Fibroblast of the conjunctiva (primary cell): ENCODE measurements around the gene SH3RF3.

Experiments
- DNase-seq: peaks from one replicate; pipeline ENCODE4 v3.0.0-alpha.2; 2010; ENCODE audit warnings: low read depth

Gene SH3RF3

DNA sequence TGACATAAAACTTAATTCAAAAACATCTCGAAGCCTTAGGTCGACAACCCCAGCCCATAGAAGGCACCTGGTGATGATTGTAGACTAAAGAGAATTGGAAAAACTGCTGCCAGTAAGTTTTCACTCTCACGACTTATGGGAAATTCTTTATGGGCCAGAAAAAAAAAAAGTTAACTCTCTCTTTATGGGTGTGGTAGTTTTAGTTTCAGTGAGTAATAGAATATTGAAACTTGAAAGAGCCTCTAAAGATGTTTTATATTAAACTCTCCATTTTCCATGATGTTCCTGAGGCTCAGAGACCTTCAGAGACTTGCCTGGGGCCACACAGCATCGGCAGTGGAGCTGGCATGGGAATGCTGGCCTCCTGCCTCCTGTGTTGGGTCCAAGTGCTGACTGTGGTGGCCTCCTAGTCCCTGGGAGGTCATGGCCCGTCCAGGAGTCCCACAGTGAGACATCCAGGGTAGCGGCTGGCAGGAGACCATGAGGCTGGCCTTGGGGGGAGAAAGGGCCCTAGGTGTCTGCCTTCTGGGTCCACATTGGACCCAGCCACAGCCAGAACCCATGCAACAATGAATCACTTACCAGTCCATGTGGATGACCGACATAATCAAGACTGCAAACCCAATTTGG, 325.9 kb downstream of the SH3RF3 start:
- no peak for DNase-seq

- DNase-seq = no peak
Measured at GRCh38 chr2:109455731-109456691, 327.0 kb downstream of the SH3RF3 start.

GRCh38 chr2:109456776-109457175, 327.8 kb downstream of the SH3RF3 start:
- DNase-seq = no peak

GRCh38 chr2:109457366-109457765, 328.4 kb downstream of the SH3RF3 start:
- no peak for DNase-seq

DNA sequence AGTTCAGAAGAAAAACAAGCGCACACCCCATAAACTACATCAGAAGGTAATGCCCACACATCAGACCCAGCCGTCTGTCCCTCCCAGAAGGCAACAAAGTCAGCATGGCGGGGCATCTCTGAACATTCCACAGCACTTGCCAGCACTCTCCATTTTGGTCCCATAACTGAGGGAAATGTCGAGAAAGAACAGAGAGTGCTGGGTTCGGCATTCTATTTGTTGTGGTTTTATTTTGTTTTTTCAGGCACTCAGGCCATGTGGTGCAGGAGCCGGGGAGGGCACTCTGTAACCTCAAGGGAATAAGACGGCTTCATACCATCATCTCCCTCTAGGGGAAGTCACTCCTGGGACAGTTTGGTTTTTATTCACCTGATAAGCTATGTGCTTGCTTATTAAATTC, 328.8 kb downstream of the SH3RF3 start:
- no peak for DNase-seq

DNA sequence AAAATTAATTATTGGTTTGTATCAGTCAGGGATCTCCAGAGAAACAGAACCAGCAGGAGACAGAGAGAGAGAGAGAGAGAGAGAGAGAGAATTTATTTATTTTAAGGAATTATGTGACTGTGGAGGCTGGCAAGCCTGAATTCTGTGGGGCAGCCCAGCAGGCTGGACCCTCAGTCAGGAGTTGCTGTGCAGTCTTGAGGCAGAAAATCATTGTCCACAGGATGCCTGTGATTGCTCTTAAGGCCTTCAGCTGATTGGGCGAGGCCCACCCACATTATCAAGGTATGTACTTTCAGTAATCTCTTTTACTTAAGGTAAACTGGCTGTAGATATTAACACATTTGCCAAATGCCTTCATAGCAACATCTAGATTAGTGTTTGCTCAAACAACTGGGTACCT, 329.5 kb downstream of the SH3RF3 start:
- no peak for DNase-seq

GRCh38 chr2:109459485-109459884, 330.5 kb downstream of the SH3RF3 start:
- DNase-seq = no peak

DNA sequence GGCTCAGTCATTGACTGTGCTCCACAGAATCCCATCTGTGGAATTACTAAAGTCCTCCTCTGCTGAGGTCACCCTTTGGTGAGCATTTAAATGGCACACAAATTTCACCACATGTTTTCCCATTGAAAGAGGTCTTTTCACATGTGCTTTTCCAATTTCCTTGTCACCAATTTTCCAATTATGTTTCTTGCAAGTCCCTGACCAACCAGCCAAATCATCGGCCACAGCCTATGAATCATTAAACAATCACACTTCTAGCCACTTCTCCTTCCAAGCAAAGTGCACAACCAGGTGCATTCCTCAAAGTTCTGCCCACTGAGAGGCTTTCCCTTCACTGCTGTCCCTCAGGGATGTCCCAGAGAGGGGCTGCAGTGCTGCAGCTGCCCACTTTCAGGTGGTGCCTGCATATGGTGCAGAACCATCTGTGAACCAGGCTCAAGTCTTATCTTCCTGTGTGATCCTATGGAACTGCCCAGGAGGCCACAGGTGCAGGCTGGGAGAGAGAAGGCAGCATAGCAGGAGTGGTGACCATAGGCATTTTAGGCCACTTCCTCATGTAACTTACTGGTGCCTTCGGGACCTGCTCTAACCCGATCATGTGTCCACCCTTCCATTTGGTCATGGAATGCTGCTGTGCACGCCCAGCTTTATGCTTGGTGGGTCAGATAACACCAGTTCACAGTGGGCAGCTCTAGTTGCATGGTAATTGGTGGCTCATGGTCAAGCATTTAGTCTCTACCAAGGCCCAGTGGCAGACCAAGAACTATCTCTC, 331.7 kb downstream of the SH3RF3 start:
- DNase-seq = no peak

- DNase-seq = no peak
Measured at GRCh38 chr2:109463236-109463635, 334.2 kb downstream of the SH3RF3 start.

- no peak for DNase-seq
Measured at GRCh38 chr2:109463891-109464290, 334.9 kb downstream of the SH3RF3 start.

- no peak for DNase-seq
Measured at GRCh38 chr2:109466674-109467575, 337.9 kb downstream of the SH3RF3 start.

- no peak for DNase-seq
Measured at GRCh38 chr2:109467701-109468100, 338.7 kb downstream of the SH3RF3 start.

- no peak for DNase-seq
Measured at GRCh38 chr2:109468893-109469292, 339.9 kb downstream of the SH3RF3 start.

GRCh38 chr2:109471658-109472057, 342.7 kb downstream of the SH3RF3 start:
- no peak for DNase-seq

GRCh38 chr2:109472331-109472959, 343.4 kb downstream of the SH3RF3 start:
- DNase-seq = no peak

GRCh38 chr2:109472974-109473373, 344.0 kb downstream of the SH3RF3 start:
- no peak for DNase-seq

DNA sequence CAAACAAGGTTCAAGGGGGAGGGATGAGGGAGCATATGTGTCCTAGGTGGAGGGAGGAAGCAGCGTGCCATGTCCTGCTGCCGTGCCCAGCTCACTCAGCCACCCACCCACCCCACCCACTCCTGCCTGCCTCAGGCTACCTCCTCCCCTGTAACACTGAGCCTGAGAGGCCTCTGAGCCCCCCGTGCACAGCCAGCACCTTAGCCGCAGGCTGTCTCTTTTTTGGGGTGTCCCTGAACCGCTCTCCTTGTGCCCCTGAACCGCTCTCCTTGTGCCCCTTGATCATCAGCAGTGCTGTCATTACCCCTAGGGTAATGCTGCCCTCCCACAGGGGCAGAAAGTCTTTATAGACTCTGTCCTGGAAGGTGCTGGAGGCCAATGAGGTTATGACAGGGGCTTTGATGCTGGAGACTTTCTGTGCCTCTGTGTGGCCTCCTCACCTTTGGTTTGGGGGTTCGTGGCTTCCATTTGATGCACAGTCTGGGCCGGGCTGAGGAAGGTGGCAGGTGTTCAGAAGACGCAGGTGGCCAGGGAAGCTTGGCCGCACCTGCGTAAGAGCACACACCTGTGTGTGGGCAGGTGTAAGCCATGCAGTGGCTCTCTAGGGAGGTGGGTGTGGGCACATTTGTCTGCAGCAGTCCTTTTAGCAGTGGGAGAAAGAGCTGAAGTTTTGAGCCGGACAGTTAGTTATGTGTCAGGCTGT, 344.8 kb downstream of the SH3RF3 start:
- DNase-seq = no peak

GRCh38 chr2:109474319-109474825, 345.4 kb downstream of the SH3RF3 start:
- DNase-seq = no peak

- DNase-seq = no peak
Measured at GRCh38 chr2:109475531-109476210, 346.7 kb downstream of the SH3RF3 start.
